Spleen (tissue), 11 donors: ENCODE results near the gene SPP2. TPM values are rescaled to one million over a fixed set of nuclear protein-coding genes. Genes with fewer than 3 reads are reported as not detected.

Experiments used
- DNase-seq: peaks from one replicate; pipeline ENCODE4 v3.0.0-alpha.2; 2020
- H3K27ac ChIP-seq, 8 donors: fragments of 200-600 bp; sonication (generic) in 7 of 8; 1 replicate in 4 of 8; 2 replicates in 4 of 8; pipeline versions ENCODE4 v1.5.0 to v1.8.0; 2016 to 2021; ENCODE audit warnings: inconsistent platforms in 4 of 8, mild to moderate bottlenecking in 4 of 8, moderate library complexity in 1 of 8
- H3K27me3 ChIP-seq, 7 donors: fragments of 200-600 bp; sonication (generic) in 6 of 7; replicated peaks in 1 of 7; 1 replicate in 4 of 7; 2 replicates in 3 of 7; pipeline versions ENCODE4 v1.5.0 to v1.8.0; 2016 to 2021; ENCODE audit warnings: inconsistent platforms in 3 of 7, mild to moderate bottlenecking in 1 of 7
- H3K36me3 ChIP-seq, 6 donors: fragments of 200-600 bp; sonication (generic) in 5 of 6; 1 replicate in 4 of 6; 2 replicates in 2 of 6; pipeline versions ENCODE4 v1.5.0 to v1.8.0; 2016 to 2021; ENCODE audit warnings: inconsistent platforms in 2 of 6
- H3K4me1 ChIP-seq, 6 donors: fragments of 200-600 bp; sonication (generic) in 5 of 6; 1 replicate in 3 of 6; 2 replicates in 3 of 6; pipeline versions ENCODE4 v1.5.0 to v1.8.0; 2016 to 2021; ENCODE audit warnings: inconsistent platforms in 3 of 6
- H3K4me3 ChIP-seq, 8 donors: fragments of 200-600 bp; sonication (generic) in 7 of 8; 1 replicate in 4 of 8; 2 replicates in 4 of 8; pipeline versions ENCODE4 v1.5.0 to v1.8.0; 2016 to 2021; ENCODE audit warnings: inconsistent platforms in 4 of 8, mild to moderate bottlenecking in 4 of 8, moderate library complexity in 2 of 8
- H3K9me3 ChIP-seq, 8 donors: fragments of 200-600 bp; sonication (generic) in 7 of 8; 1 replicate in 4 of 8; 2 replicates in 4 of 8; pipeline versions ENCODE4 v1.5.0 to v1.8.0; 2016 to 2021; ENCODE audit warnings: inconsistent platforms in 4 of 8
- POLR2A ChIP-seq, 3 donors: fragments of 450-650 bp; IDR thresholded peaks; one replicate each; pipeline ENCODE4 v1.5.1; 2017; ENCODE audit warnings: antibody characterized with exemption in 3 of 3, mild to moderate bottlenecking in 1 of 3
- POLR2AphosphoS5 ChIP-seq, 3 donors: sonication (generic); formaldehyde crosslinking; IDR thresholded peaks; one replicate each; pipeline ENCODE4 v1.5.1; 2017; ENCODE audit warnings: antibody characterized with exemption in 3 of 3
- WGBS, 5 donors: extraction: QIAGEN DNeasy Blood & Tissue Kit in 3 of 5; methylation state at CpG; one replicate each; pipeline versions ENCODE4 v1.1.5 to v1.1.7; 2013 to 2018; 5-methylcytosine and 5-hydroxymethylcytosine counted together
- intact Hi-C: fragments of 100-400 bp; cut with DNase I; formaldehyde crosslinking; loops from one replicate; pipeline ENCODE4 v1.15.0; 2023; ENCODE audit warnings: low total_unique reads
- polyA plus RNA-seq, 3 donors: library from polyadenylated mRNA; stranded (reverse); fragments of 200-250 nt; gene quantifications; one replicate each; pipeline ENCODE4 v1.2.1, GENCODE V29; 2013
- total RNA-seq, 7 donors: library from RNA; depleted of rRNA in 3 of 7; stranded (reverse); fragments of >200 nt in 3 of 7; fragmentation: NEBNext Ultra II Directional in 4 of 7; extraction: Animal tissue kit (Norgen Biotek cat#: 25700) in 4 of 7; gene quantifications; one replicate each; pipeline versions ENCODE4 v1.1.0 to v1.2.1, GENCODE V29; 2016 to 2021
- TF ChIP-seq, protein P1 (sequence below), 11 experiments: fragments of 200-600 bp in 7 of 11; fragments of 450-650 bp in 4 of 11; sonication (generic) in 4 of 11; IDR thresholded peaks in 8 of 11; conservative IDR thresholded peaks in 3 of 11; 1 replicate in 7 of 11; 2 replicates in 4 of 11; pipeline versions ENCODE4 v1.4.0 to v1.8.0; 2016 to 2021; ENCODE audit warnings: antibody characterized with exemption in 11 of 11, inconsistent platforms in 4 of 11, mild to moderate bottlenecking in 1 of 11
- donor health status: healthy with polysubstance abuse.
- donor health status: DM: no; HTN: no; CAD: no; lungs with moderate emphysema.
- donor health status: DM: no; HTN: no; CAD: no.
- donor health status: Bipolar disorder and iron deficiency.
- donor health status: healthy.
- donor health status: DM: no; HTN: no; CAD: no.
- donor health status: DM: yes; HTN: yes; CAD: no.

SPP2 gene
- total and polyA plus RNA-seq, 10 donors: not detected

DNA sequence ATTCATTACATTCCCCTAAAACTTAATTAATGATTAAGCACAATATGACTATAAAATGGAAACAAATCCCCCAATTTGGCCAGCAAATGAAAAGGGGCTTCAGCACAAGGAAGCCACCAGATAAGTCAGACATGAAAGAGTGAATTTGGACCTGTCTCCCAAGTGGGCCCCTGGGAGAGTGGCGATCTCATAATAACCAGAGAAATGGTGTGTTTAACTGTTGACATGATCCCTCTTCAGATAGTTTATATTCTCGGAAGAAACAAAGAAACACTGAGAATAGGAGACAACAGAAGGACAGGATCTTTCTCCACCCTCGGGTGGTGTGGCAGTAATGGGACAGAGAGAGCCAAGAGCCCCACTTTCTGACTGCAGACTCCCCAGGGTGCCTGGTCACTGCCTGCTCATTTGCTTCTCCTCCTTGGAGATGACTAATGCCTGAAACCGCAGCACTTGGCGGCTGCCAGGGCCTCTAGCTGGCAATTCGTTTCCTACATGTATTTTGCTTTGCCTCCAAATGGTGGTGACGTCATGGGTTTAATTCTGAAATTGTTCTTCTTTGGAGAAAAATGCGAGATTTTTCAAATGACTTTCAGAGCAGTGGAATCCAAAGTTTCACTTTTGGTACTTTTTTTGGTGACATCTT is 46.4 kb upstream of the SPP2 start:
- H3K4me1 ChIP-seq: no peaks in the 10 kb centered on the region
- peaks cover 0 to 21% (median 0%) of the 10 kb centered on the region in 7 donors for H3K27me3 ChIP-seq
- no peaks in the 10 kb centered on the region for H3K9me3 ChIP-seq
- H3K27ac ChIP-seq: no peak overlapping the region
- 43 to 75% (median 56%) methylated on average over 8 of the region's 8 CpGs for WGBS, 5 donors
- no peak for TF ChIP-seq POLR2A (IDR thresholded peaks at IDR 0.05)
- TF ChIP-seq, protein P1, sequence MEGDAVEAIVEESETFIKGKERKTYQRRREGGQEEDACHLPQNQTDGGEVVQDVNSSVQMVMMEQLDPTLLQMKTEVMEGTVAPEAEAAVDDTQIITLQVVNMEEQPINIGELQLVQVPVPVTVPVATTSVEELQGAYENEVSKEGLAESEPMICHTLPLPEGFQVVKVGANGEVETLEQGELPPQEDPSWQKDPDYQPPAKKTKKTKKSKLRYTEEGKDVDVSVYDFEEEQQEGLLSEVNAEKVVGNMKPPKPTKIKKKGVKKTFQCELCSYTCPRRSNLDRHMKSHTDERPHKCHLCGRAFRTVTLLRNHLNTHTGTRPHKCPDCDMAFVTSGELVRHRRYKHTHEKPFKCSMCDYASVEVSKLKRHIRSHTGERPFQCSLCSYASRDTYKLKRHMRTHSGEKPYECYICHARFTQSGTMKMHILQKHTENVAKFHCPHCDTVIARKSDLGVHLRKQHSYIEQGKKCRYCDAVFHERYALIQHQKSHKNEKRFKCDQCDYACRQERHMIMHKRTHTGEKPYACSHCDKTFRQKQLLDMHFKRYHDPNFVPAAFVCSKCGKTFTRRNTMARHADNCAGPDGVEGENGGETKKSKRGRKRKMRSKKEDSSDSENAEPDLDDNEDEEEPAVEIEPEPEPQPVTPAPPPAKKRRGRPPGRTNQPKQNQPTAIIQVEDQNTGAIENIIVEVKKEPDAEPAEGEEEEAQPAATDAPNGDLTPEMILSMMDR (IDR thresholded peaks at IDR 0.05 in 8 of 11, conservative IDR thresholded peaks at IDR 0.05 in 3 of 11): no peak
- TF ChIP-seq POLR2AphosphoS5 (IDR thresholded peaks at IDR 0.05): no peak
- intact Hi-C loops: no loop called here
- H3K4me3 ChIP-seq: no peak overlapping the region
- H3K36me3 ChIP-seq: no peaks in the 10 kb centered on the region
- no peak for DNase-seq

DNA sequence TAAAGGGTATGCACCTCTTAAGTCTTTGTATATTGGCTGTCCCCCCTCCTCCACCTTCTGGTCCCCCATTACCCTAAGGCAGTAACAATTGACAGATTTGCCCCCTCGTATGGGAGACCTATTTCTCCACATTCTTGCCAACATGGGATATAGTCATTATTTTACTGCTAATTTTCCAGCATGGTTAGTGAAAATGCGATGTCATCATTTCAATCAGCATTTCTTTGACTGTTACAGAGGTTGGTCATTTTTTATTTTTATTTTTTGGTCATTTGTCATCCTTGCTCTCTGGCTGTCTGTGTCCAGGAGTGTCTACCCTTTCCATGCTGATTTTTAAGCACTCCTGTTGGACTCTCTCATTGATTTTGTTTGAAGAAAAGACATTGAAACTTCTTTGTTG is 45.4 kb upstream of the SPP2 start:
- no peak for DNase-seq
- intact Hi-C loops: no loop called here
- no peak overlapping the region for H3K27ac ChIP-seq
- H3K36me3 ChIP-seq: no peaks in the 10 kb centered on the region
- TF ChIP-seq, protein P1 (IDR thresholded peaks at IDR 0.05 in 8 of 11, conservative IDR thresholded peaks at IDR 0.05 in 3 of 11): no peak
- TF ChIP-seq POLR2AphosphoS5 (IDR thresholded peaks at IDR 0.05) (no peak), POLR2A (IDR thresholded peaks at IDR 0.05) (no peak)
- H3K9me3 ChIP-seq: no peaks in the 10 kb centered on the region
- no peaks in the 10 kb centered on the region for H3K4me1 ChIP-seq
- 78 to 93% (median 78%) methylated on average over 2 of the region's 2 CpGs for WGBS, 5 donors
- H3K4me3 ChIP-seq: no peak overlapping the region
- peaks cover 0 to 21% (median 0%) of the 10 kb centered on the region in 7 donors for H3K27me3 ChIP-seq

DNA sequence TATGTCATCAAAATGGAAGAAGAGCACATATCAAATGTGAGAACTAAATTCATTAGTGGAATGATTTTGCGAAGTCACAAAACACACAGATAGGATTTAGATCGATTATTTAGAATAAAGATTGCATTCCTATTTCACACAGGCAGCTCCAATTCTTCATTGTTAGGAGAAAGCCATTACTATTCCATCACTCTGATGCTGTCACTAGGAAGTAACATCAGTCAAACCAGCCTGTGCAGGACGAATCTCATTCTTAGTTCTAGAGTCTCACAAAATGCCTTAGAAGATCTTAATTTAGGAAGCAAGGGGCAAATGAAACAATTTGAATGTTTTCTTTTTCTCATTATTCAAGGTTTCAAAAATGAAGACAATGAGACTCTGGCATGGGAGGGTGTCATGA is 44.0 kb upstream of the SPP2 start:
- TF ChIP-seq POLR2AphosphoS5 (IDR thresholded peaks at IDR 0.05) (no peak), POLR2A (IDR thresholded peaks at IDR 0.05) (no peak)
- TF ChIP-seq, protein P1 (IDR thresholded peaks at IDR 0.05 in 8 of 11, conservative IDR thresholded peaks at IDR 0.05 in 3 of 11): no peak
- Histone ChIP-seq H3K27me3 (peaks cover 0 to 21% (median 0%) of the 10 kb centered on the region in 7 donors), H3K27ac (no peak overlapping the region), H3K36me3 (no peaks in the 10 kb centered on the region), H3K4me1 (no peaks in the 10 kb centered on the region), H3K9me3 (peaks cover 0 to 6% (median 0%) of the 10 kb centered on the region in 8 donors), H3K4me3 (no peak overlapping the region)
- no peak for DNase-seq
- 81 to 86% (median 83%) methylated on average over 3 of the region's 3 CpGs for WGBS, 5 donors
- intact Hi-C loops: no loop called here

- Histone ChIP-seq H3K9me3 (peaks cover 0 to 6% (median 0%) of the 10 kb centered on the region in 8 donors), H3K27ac (no peak overlapping the region), H3K36me3 (no peaks in the 10 kb centered on the region), H3K4me1 (no peaks in the 10 kb centered on the region), H3K27me3 (peaks cover 0 to 17% (median 0%) of the 10 kb centered on the region in 7 donors), H3K4me3 (no peak overlapping the region)
- DNase-seq: no peak
- WGBS, 5 donors: 84 to 94% (median 91%) methylated on average over 1 of the region's 1 CpG
- intact Hi-C loops: no loop called here
- TF ChIP-seq, protein P1 (IDR thresholded peaks at IDR 0.05 in 8 of 11, conservative IDR thresholded peaks at IDR 0.05 in 3 of 11): no peak
- TF ChIP-seq POLR2AphosphoS5 (IDR thresholded peaks at IDR 0.05) (no peak), POLR2A (IDR thresholded peaks at IDR 0.05) (no peak)
Observed at GRCh38 chr2:234014427-234014826, 36.1 kb upstream of the SPP2 start.
